CD4-positive, alpha-beta T cell treated with Interleukin-15 for 4 hours (primary cell): Measurements from ENCODE around the gene NME3.

Experiments used
- DNase-seq: peaks from one replicate; pipeline ENCODE4 v3.0.0-alpha.2; 2020; ENCODE audit warnings: low spot score

The NME3 gene

GRCh38 chr16:1780677-1781072 is 9.3 kb upstream of the NME3 start:
- no peak for DNase-seq

GRCh38 chr16:1779741-1780676 is 8.7 kb upstream of the NME3 start:
- DNase-seq = no peak

GRCh38 chr16:1779234-1779701 is 7.9 kb upstream of the NME3 start:
- no peak for DNase-seq

GRCh38 chr16:1778200-1779179 is 7.1 kb upstream of the NME3 start:
- no peak for DNase-seq

GRCh38 chr16:1777375-1778199 is 6.2 kb upstream of the NME3 start:
- no peak for DNase-seq

GRCh38 chr16:1776991-1777374 is 5.6 kb upstream of the NME3 start:
- DNase-seq = no peak

GRCh38 chr16:1776672-1776955 is 5.3 kb upstream of the NME3 start:
- no peak for DNase-seq

- DNase-seq = no peak
These were observed 4.7 kb upstream of the NME3 start for GRCh38 chr16:1775846-1776671.

GRCh38 chr16:1775006-1775845 is 3.9 kb upstream of the NME3 start:
- no peak for DNase-seq

- DNase-seq = no peak
These were observed 3.1 kb upstream of the NME3 start for GRCh38 chr16:1774448-1774780.

- DNase-seq = no peak
These were observed 2.5 kb upstream of the NME3 start for GRCh38 chr16:1773703-1774447.

- peak; percentile 81 for DNase-seq
These were observed 1.8 kb upstream of the NME3 start, which contains the start of gene MRPS34 for GRCh38 chr16:1772908-1773702. Gene MRPS34 (minus strand): TSS chr16:1773134. CDS start chr16:1773119, 15 bp downstream.

- peak; percentile 28 for DNase-seq
These were observed 1.1 kb upstream of the NME3 start, which contains the start of gene EME2 for GRCh38 chr16:1772362-1772907. Gene EME2 (plus strand): TSS chr16:1772810. CDS start chr16:1773228, 418 bp downstream.

GRCh38 chr16:1771864-1772361 is 570 bp upstream of the NME3 start:
- DNase-seq = no peak

GRCh38 chr16:1770328-1771187 is 785 bp downstream of the NME3 start:
- peak; percentile 51 for DNase-seq

- DNase-seq = no peak
These were observed 1.7 kb downstream of the NME3 start for GRCh38 chr16:1769402-1770300.
